Measurements from ENCODE around the gene RNF123. TPM values are rescaled to one million over a fixed set of nuclear protein-coding genes. Genes with fewer than 3 reads are reported as not detected.

Gene RNF123
- polyA plus RNA-seq, 1 experiment = 61.2 TPM

- Histone ChIP-seq H3K27me3 (ENCODE audit: control insufficient read depth, insufficient read depth, low read length) (no peaks in the 10 kb centered on the region), H3K4me3 (ENCODE audit: low read depth, low read length) (no peak overlapping the region), H3K36me3 (ENCODE audit: control insufficient read depth, insufficient read depth, low read length) (peaks cover 2% of the 10 kb centered on the region; the same call in 1 of the 2 replicates)
- POLR2A ChIA-PET = no interaction called here
- CTCF ChIA-PET = no interaction called here
- no peak for DNase-seq (ENCODE audit: low read depth)
- no peak for TF ChIP-seq CTCF (IDR thresholded peaks at IDR 0.05; ENCODE audit: insufficient read depth, low read depth, low read length)
These were observed 69.9 kb downstream of the RNF123 start for GRCh38 chr3:49759226-49759625.

- Histone ChIP-seq H3K36me3 (ENCODE audit: control insufficient read depth, insufficient read depth, low read length) (peaks cover 2% of the 10 kb centered on the region), H3K4me3 (ENCODE audit: low read depth, low read length) (no peak overlapping the region), H3K27me3 (ENCODE audit: control insufficient read depth, insufficient read depth, low read length) (no peaks in the 10 kb centered on the region)
- POLR2A ChIA-PET = no interaction called here
- no peak for DNase-seq (ENCODE audit: low read depth)
- TF ChIP-seq CTCF (IDR thresholded peaks at IDR 0.05; ENCODE audit: insufficient read depth, low read depth, low read length) = no peak
- CTCF ChIA-PET = no interaction called here
These were observed 72.3 kb downstream of the RNF123 start for GRCh38 chr3:49761661-49762060.

- ChIA-PET CTCF (no interaction called here), POLR2A (interaction anchor here (0.6 kb wide), 1 partner anchor 136 kb away, joined by 3 read pairs; no protein-coding TSS in a partner anchor)
- Histone ChIP-seq H3K27me3 (ENCODE audit: control insufficient read depth, insufficient read depth, low read length) (no peaks in the 10 kb centered on the region), H3K4me3 (ENCODE audit: low read depth, low read length) (no peak overlapping the region), H3K36me3 (ENCODE audit: control insufficient read depth, insufficient read depth, low read length) (peaks cover 2% of the 10 kb centered on the region)
- DNase-seq (ENCODE audit: low read depth) = no peak
- no peak for TF ChIP-seq CTCF (IDR thresholded peaks at IDR 0.05; ENCODE audit: insufficient read depth, low read depth, low read length)
These were observed 74.6 kb downstream of the RNF123 start for GRCh38 chr3:49763981-49764380.

GRCh38 chr3:49769286-49769915 is 80.0 kb downstream of the RNF123 start:
- no peak for TF ChIP-seq CTCF (IDR thresholded peaks at IDR 0.05; ENCODE audit: insufficient read depth, low read depth, low read length)
- ChIA-PET POLR2A (no interaction called here), CTCF (no interaction called here)
- Histone ChIP-seq H3K36me3 (ENCODE audit: control insufficient read depth, insufficient read depth, low read length) (no peaks in the 10 kb centered on the region; the same call in 1 of the 2 replicates), H3K27me3 (ENCODE audit: control insufficient read depth, insufficient read depth, low read length) (no peaks in the 10 kb centered on the region), H3K4me3 (ENCODE audit: low read depth, low read length) (no peak overlapping the region)
- no peak for DNase-seq (ENCODE audit: low read depth)

GRCh38 chr3:49769926-49770325 is 80.6 kb downstream of the RNF123 start:
- no peak for DNase-seq (ENCODE audit: low read depth)
- H3K36me3 ChIP-seq (ENCODE audit: control insufficient read depth, insufficient read depth, low read length) = no peaks in the 10 kb centered on the region; the same call in 1 of the 2 replicates
- H3K4me3 ChIP-seq (ENCODE audit: low read depth, low read length) = no peak overlapping the region
- CTCF ChIA-PET = no interaction called here
- POLR2A ChIA-PET = no interaction called here
- TF ChIP-seq CTCF (IDR thresholded peaks at IDR 0.05; ENCODE audit: insufficient read depth, low read depth, low read length) = no peak
- H3K27me3 ChIP-seq (ENCODE audit: control insufficient read depth, insufficient read depth, low read length) = no peaks in the 10 kb centered on the region

Small RNA genes within 50 kb of the gene (small RNA-seq; reads per million reads assigned to genes)
- not detected for gene AMIGO3 (ENCODE audit: insufficient read length, low read depth, low replicate concordance)
- gene COX6CP14 (ENCODE audit: insufficient read length, low read depth, low replicate concordance) = not detected

Other genes with a start within 250 kb of the RNF123 start
- 71.4 and 144 TPM in 2 replicates for gene DAG1, start 219.3 kb upstream of the RNF123 start, polyA plus RNA-seq (2011; rRNA removed)
- gene BSN, start 135.1 kb upstream of the RNF123 start, polyA plus RNA-seq (2011; rRNA removed) = 0.01 and 0.04 TPM in 2 replicates
- 105 and 165 TPM in 2 replicates for gene APEH, start 15.2 kb upstream of the RNF123 start, polyA plus RNA-seq (2011; rRNA removed)
- 5.5 and 10.7 TPM in 2 replicates for gene MST1, start 83 bp upstream of the RNF123 start, polyA plus RNA-seq (2011; rRNA removed)
- gene AMIGO3, start 30.1 kb downstream of the RNF123 start, polyA plus RNA-seq (2011; rRNA removed) = not detected in 2 replicates
- gene GMPPB, start 34.4 kb downstream of the RNF123 start, polyA plus RNA-seq (2011; rRNA removed) = 19.0 and 30.0 TPM in 2 replicates
- gene IP6K1, start 97.0 kb downstream of the RNF123 start, polyA plus RNA-seq (2011; rRNA removed) = 35.8 and 54.4 TPM in 2 replicates
- gene CDHR4, start 110.3 kb downstream of the RNF123 start, polyA plus RNA-seq (2011; rRNA removed) = not detected in 2 replicates
- 3.1 and 4.4 TPM in 2 replicates for gene INKA1, start 113.7 kb downstream of the RNF123 start, polyA plus RNA-seq (2011; rRNA removed)
- gene UBA7, start 124.4 kb downstream of the RNF123 start, polyA plus RNA-seq (2011; rRNA removed) = 32.9 and 62.5 TPM in 2 replicates
- 4.9 and 5.8 TPM in 2 replicates for gene TRAIP, start 167.0 kb downstream of the RNF123 start, polyA plus RNA-seq (2011; rRNA removed)
- not detected in 2 replicates for gene CAMKV, start 180.3 kb downstream of the RNF123 start, polyA plus RNA-seq (2011; rRNA removed)
- 0.17 and 0.64 TPM in 2 replicates for gene MST1R, start 214.3 kb downstream of the RNF123 start, polyA plus RNA-seq (2011; rRNA removed)
- gene MON1A, start 240.3 kb downstream of the RNF123 start, polyA plus RNA-seq (2011; rRNA removed) = 9.5 and 14.1 TPM in 2 replicates